GM20000 (cell line): ENCODE results near the gene MEGF9.

Source experiments
- DNase-seq: peaks from one replicate; pipeline ENCODE4 v3.0.0; 2012; ENCODE audit warnings: low spot score
- CTCF ChIP-seq: IDR thresholded peaks from 2 replicates; pipeline ENCODE4 v1.5.1; 2012; ENCODE audit warnings: mild to moderate bottlenecking, control low read depth; ENCODE audit errors: extremely low read depth, missing control alignments

Gene MEGF9

DNA sequence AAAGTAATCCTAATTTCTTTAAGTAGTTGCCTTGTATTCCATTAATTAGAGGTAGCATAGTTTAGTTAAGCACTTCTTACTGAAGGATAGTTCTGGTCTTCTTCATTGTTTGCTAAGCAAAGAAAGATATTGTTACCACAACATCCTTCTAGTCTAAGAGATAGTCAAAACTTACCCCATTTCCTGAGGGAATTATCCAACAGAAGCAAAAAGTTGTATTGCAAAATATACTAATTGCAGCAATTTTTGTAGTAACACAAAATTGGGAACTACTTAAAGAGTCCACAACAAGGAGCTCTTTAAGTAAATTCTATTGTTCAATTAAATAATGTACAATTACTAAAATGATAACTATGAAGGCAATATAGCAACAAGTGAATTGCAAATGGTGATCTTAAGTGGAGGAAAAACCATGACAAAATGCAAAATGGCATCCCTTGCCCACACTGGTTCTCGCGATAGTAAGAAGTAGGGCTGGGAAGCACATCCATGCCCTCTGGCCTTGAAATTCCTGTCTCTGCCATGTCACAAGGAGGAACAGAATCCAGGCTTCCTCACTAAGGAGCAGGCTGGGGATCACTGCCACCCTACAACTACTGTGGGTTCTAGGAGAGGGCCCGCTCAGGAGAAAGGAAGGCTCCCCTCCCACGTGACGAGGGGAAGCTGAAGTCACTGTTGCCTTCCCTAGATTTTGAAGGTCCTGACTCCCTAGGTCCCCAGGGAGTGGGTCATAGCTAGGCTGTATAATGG, 23.3 kb upstream of the MEGF9 start:
- DNase-seq, result no peak
- TF ChIP-seq CTCF, result no peak

DNA sequence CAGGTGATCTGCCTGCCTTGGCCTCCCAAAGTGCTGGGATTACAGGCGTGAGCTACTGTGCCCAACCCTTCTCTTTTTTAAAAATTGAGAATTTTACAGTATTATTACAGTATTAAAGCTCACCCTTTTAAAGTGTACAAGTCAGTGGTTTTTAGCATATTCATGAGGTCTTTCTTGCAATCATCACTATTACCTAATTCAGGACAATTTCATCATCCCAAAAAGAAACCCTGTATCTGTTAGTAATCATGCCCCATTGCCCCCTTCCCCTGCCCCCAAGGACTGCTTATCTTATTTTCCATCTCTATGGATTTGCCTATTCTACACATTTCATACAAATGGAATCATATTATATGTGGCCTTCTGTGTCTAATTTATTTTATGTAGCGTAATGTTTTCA, 22.6 kb upstream of the MEGF9 start:
- DNase-seq, result no peak
- TF ChIP-seq CTCF, result no peak

GRCh38 chr9:120735415-120736126, 21.3 kb upstream of the MEGF9 start:
- no peak for TF ChIP-seq CTCF
- no peak for DNase-seq

DNA sequence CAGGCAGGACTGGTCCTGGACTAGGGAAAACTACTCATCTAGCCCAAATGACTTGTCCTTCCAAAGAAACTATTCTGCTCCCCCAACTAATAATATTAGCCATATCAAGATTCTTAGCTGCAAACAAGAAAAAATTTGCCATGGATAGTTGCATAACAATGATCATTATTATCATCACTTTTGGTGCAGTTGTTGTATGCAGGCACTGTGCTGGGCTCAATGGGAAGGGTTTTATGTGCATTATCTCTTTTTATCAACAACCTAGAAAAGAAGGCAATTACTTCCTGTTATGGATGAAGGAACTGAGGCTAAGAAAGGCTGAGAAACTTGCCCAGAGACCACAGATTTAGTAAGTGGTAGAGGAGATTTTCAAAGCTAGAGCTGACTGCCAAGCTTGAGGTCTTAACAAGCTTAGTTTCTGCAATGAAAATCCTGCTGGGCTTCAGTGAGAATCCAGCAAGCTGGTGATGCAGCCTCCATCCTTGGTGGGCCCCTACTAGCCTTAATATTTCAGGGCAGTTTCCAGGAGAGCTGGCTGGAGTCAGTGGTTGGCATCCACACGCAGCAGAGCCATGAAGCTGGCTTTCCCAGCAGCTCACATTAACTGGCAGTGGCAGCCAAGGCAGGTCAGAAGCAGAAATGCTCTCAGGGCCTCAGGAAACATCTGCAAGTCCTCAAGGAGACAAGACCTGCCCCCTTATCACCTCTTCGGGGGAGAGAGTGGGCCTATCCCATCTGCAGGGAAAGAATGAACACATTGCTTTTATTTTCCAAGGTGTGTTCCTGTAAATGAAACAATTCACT, 20.5 kb upstream of the MEGF9 start:
- TF ChIP-seq CTCF, result no peak
- DNase-seq, result no peak

GRCh38 chr9:120733190-120733589, 18.9 kb upstream of the MEGF9 start:
- DNase-seq, result no peak
- TF ChIP-seq CTCF, result no peak

GRCh38 chr9:120730654-120731514, 16.6 kb upstream of the MEGF9 start:
- no peak for TF ChIP-seq CTCF
- DNase-seq, result no peak
